ENCODE results near the gene PHYHD1. TPM values are rescaled to one million over a fixed set of nuclear protein-coding genes. Genes with fewer than 3 reads are reported as not detected.

Gene PHYHD1
- total and polyA plus RNA-seq, 2 donors (not counting 3 experiments of a cell fraction or from before 2014, with no cell fraction given), result 1.1 to 1.8 TPM

DNA sequence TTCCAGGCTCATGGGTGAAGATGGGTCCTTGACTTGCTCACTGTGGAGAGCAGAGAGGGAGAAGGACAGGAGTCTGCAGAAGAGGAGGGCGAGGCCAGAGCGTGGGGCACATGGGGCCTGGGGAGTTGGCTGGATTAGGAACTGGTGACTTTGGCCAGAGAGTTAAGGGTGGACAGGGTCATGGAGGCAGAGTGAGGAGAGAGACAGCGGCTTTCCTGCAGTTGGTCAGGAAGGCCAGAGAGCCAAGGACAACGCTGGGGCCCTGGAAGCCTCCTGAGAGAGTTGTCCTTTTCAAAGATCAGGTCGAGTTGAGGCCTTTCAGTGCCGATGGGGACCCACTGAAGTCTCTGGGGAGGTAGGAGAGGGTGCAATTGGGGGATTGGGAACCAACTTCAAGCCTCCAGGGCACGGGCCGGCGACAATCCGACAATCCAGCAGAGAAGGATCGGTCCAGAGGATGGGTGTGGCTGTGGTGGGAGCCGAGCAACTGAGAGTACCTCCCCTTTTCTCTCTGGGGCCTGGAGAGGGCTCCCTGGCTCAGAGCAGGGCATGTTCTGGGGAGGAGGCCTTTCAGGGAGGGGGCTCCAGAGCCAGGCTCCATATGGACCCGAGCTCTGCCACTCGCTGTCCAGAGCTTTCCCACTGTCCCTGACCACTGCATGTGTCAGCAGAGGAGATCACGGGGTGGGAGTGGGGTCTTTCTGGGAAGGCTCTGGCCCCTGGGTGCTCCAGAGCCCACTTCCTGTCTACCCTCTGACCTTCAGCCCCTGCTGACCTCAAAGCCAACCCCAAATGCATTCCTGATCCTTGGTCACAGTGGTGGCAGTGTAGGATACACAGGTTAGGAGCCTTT, 7.5 kb upstream of the PHYHD1 start:
- peak; percentile 32 for TF ChIP-seq POLR2A (IDR thresholded peaks at IDR 0.05; ENCODE audit: low read depth, low read length)
- TF ChIP-seq, protein P1, sequence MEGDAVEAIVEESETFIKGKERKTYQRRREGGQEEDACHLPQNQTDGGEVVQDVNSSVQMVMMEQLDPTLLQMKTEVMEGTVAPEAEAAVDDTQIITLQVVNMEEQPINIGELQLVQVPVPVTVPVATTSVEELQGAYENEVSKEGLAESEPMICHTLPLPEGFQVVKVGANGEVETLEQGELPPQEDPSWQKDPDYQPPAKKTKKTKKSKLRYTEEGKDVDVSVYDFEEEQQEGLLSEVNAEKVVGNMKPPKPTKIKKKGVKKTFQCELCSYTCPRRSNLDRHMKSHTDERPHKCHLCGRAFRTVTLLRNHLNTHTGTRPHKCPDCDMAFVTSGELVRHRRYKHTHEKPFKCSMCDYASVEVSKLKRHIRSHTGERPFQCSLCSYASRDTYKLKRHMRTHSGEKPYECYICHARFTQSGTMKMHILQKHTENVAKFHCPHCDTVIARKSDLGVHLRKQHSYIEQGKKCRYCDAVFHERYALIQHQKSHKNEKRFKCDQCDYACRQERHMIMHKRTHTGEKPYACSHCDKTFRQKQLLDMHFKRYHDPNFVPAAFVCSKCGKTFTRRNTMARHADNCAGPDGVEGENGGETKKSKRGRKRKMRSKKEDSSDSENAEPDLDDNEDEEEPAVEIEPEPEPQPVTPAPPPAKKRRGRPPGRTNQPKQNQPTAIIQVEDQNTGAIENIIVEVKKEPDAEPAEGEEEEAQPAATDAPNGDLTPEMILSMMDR (IDR thresholded peaks at IDR 0.05; ENCODE audit: extremely low read depth in 1 of 2, insufficient read depth in 1 of 2, low read depth in 1 of 2, low read length in 2 of 2), result no peak
- peak; percentile 13 for TF ChIP-seq POLR2AphosphoS5 (IDR thresholded peaks at IDR 0.05; ENCODE audit: insufficient read depth, low read depth, low read length)
- Histone ChIP-seq H3K9me1 (replicated peaks; ENCODE audit: control insufficient read depth, extremely low read depth, insufficient read depth, low read length) (no peaks in the 10 kb centered on the region), H3K9me3 (replicated peaks; ENCODE audit: control insufficient read depth, insufficient read depth, low read length) (no peaks in the 10 kb centered on the region), H3K79me2 (ENCODE audit: control insufficient read depth, insufficient read depth, low read length) (peaks cover 67% of the 10 kb centered on the region), H3K9ac (replicated peaks; ENCODE audit: extremely low read depth, insufficient read depth, low read length) (peak overlapping the region; percentile 39), H3K4me1 (ENCODE audit: control insufficient read depth, extremely low read depth, insufficient read depth, low read length) (peaks cover 69% of the 10 kb centered on the region), H3K36me3 (ENCODE audit: control insufficient read depth in 2 of 2, extremely low read depth in 1 of 2, insufficient read depth in 2 of 2, low read length in 2 of 2) (peaks cover 17 to 38% of the 10 kb centered on the region in 2 experiments), H3K4me2 (ENCODE audit: insufficient read depth, low read length) (peak overlapping the region; percentile 54), H3K27ac (ENCODE audit: insufficient read depth, low read depth, low read length) (peak overlapping the region; percentile 94), H4K20me1 (replicated peaks; ENCODE audit: control insufficient read depth, extremely low read depth, insufficient read depth, low read length) (no peaks in the 10 kb centered on the region), H3K27me3 (ENCODE audit: control insufficient read depth in 2 of 2, insufficient read depth in 2 of 2, low read length in 2 of 2) (no peaks in the 10 kb centered on the region), H3K4me3 (replicated peaks in 1 of 3; ENCODE audit: insufficient read depth in 1 of 3, low read depth in 1 of 3, low read length in 3 of 3) (peak overlapping the region in 1 of 3 experiments; percentile 10), H2AFZ (ENCODE audit: low read depth, low read length) (no peak overlapping the region)
- intact Hi-C loops (cut with micrococcal nuclease) (no loop called here), dilution Hi-C loops (cut with MboI; ENCODE audit: extremely low pct_ligation_motif_present, low sequenced_read_pairs) (no loop called here)
- POLR2A ChIA-PET, result interaction anchor here (0.6 to 1.7 kb wide), 4 partner anchors 21 to 35 kb away, joined by 3 to 8 read pairs (median 6); no protein-coding TSS in a partner anchor
- FAIRE-seq, result peak; percentile 72
- BruUV-seq (replicated peaks), result no TSS peak
- no peak for DNase-seq (ENCODE audit: low read depth, low spot score)
- CTCF ChIA-PET, result interaction anchor here (1.0 to 1.3 kb wide), 3 partner anchors 14 to 27 kb away, joined by 4 to 6 read pairs (median 5); no protein-coding TSS in a partner anchor
